ENCODE data around the gene HSPB2. TPM values are rescaled to one million over a fixed set of nuclear protein-coding genes. Genes with fewer than 3 reads are reported as not detected.

The HSPB2 gene
- total RNA-seq, 1 experiment from 2014 or later = not detected

GRCh38 chr11:111908639-111909305, 3.8 kb upstream of the HSPB2 start:
- no peak overlapping the region for H3K4me3 ChIP-seq (ENCODE audit: insufficient read depth, low read depth, low read length)
- no peak for DNase-seq
- no peaks in the 10 kb centered on the region for H3K36me3 ChIP-seq (replicated peaks; ENCODE audit: control insufficient read depth, insufficient read depth, low read length)
- no peaks in the 10 kb centered on the region; the same call in 1 of the 2 replicates for H3K27me3 ChIP-seq (ENCODE audit: control insufficient read depth, insufficient read depth, low read length)

DNA sequence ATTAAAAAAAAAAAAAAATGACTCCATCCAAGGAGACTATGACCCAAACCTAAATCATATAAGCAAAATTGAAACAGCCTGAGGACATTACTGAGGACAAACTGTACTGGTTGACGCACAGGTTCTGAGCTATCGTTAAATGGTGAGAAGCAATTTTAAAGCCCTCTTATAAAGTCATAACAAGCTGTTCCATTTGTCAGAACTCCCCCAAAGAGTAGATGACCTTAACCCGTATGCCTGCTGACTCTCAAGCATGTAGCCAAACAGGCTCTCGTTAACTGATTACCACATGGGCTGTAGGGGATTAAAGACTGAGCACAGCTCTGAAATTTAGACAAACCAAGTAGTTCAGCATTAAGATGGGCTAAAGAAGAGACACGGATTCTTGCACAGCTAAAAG, 3.2 kb upstream of the HSPB2 start:
- no peaks in the 10 kb centered on the region for H3K36me3 ChIP-seq (replicated peaks; ENCODE audit: control insufficient read depth, insufficient read depth, low read length)
- no peaks in the 10 kb centered on the region; the same call in 1 of the 2 replicates for H3K27me3 ChIP-seq (ENCODE audit: control insufficient read depth, insufficient read depth, low read length)
- no peak overlapping the region for H3K4me3 ChIP-seq (ENCODE audit: insufficient read depth, low read depth, low read length)
- DNase-seq = no peak

GRCh38 chr11:111910676-111911562, 1.6 kb upstream of the HSPB2 start:
- Histone ChIP-seq H3K36me3 (replicated peaks; ENCODE audit: control insufficient read depth, insufficient read depth, low read length) (no peaks in the 10 kb centered on the region), H3K27me3 (ENCODE audit: control insufficient read depth, insufficient read depth, low read length) (no peaks in the 10 kb centered on the region; the same call in 1 of the 2 replicates), H3K4me3 (ENCODE audit: insufficient read depth, low read depth, low read length) (no peak overlapping the region)
- no peak for DNase-seq

DNA sequence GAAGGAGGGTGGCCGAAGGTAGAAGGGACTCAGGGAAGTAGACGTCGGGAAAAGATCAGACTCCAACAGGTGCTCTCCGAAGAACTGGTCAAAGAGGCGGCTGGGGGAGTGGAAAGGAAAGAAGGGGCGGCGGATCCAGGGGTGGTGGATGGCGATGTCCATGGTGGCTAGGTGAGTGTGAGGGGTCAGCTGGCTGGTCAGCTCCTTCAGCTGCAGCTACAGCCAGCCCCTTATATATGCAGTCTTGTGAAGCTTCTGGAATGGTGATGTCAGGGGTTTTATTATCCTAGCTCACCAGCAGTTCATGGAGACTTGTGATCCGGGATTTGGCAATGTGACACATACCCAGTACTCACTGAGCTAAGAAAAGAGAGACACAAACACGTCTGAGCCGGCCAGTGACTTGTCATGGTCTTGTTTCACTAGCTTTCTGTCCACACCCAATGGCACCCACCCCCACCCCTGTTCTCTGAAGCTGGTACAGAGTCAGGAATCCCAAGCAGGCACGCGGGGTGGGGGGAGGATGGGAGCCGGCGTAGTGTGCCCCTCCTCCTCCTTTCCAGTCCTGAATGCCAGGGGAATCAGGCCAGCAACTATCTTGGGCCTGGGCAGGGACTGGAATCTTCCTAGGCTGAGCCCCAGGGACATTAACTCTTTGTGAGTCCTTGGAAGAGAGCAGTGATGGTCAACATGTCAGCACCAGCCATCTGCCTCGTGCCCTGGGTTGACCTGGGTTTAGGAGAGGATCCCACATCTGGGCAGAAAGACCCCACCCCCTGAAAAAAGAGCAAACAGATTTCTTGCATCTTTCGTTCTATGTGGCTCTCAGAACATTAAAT, 752 bp upstream of the HSPB2 start, which contains the start of gene CRYAB:
Gene CRYAB (minus strand): TSS at position 208 of the 839 bp plus-strand sequence. CDS start 46 bp downstream, at position 162.
- Histone ChIP-seq H3K4me3 (ENCODE audit: insufficient read depth, low read depth, low read length) (no peak within 1 kb of the TSS), H3K36me3 (replicated peaks; ENCODE audit: control insufficient read depth, insufficient read depth, low read length) (no peaks in the 10 kb centered on the region), H3K27me3 (ENCODE audit: control insufficient read depth, insufficient read depth, low read length) (no peaks in the 10 kb centered on the region; the same call in 1 of the 2 replicates)
- peak; percentile 48 for DNase-seq

DNA sequence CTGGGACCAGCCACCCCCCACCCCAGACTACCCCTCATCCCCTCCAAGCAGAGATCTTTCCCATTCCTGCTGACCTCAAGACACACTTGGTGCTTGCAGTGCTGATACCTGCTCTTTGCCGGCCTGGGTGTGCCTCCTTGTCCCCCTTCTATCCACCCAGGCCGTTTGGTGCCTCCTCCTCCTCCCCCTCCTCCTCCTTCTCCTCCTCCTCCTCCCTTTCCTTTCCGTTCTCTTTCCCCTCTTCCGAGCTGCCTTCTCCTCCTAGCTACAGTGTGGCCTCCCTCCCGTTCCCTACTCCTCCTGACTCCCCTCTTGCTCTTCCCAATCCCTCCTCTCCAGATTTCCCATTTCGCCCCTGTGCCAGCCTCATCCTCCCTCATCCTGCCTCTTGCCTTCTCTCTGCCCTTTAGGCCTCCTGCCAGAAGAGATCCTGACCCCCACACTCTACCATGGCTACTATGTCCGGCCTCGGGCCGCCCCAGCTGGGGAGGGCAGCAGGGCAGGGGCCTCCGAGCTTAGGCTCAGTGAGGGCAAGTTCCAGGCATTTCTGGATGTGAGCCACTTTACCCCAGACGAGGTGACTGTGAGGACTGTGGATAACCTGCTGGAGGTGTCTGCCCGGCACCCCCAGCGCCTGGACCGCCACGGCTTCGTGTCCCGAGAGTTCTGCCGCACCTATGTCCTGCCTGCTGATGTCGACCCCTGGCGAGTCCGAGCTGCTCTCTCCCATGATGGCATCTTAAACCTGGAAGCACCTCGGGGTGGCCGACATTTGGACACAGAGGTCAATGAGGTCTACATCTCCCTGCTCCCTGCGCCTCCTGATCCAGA, 712 bp downstream of the HSPB2 start:
- Histone ChIP-seq H3K27me3 (ENCODE audit: control insufficient read depth, insufficient read depth, low read length) (no peaks in the 10 kb centered on the region; the same call in 1 of the 2 replicates), H3K4me3 (ENCODE audit: insufficient read depth, low read depth, low read length) (no peak overlapping the region), H3K36me3 (replicated peaks; ENCODE audit: control insufficient read depth, insufficient read depth, low read length) (no peaks in the 10 kb centered on the region)
- DNase-seq = no peak

DNA sequence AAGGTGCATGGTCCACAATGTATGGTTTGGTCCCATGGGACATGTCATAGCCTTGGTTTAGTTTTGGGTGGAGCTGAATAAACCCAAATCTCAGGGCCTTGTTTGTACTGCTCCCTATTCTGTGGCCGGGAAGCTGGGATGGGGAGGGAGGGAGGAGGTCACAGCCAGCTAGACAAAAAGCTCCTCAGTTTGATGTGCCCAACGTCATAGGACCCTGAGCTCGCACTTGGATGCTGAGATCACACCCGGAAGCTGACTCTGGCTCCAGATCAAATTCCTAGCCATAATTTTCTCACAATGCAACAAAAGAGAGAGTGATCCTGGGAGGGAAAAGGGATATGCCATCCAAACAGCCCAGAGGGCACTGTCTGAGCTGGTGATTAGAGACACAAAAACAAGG, 1.5 kb downstream of the HSPB2 start:
- no peak overlapping the region for H3K4me3 ChIP-seq (ENCODE audit: insufficient read depth, low read depth, low read length)
- no peaks in the 10 kb centered on the region for H3K36me3 ChIP-seq (replicated peaks; ENCODE audit: control insufficient read depth, insufficient read depth, low read length)
- no peak for DNase-seq
- H3K27me3 ChIP-seq (ENCODE audit: control insufficient read depth, insufficient read depth, low read length) = no peaks in the 10 kb centered on the region; the same call in 1 of the 2 replicates

DNA sequence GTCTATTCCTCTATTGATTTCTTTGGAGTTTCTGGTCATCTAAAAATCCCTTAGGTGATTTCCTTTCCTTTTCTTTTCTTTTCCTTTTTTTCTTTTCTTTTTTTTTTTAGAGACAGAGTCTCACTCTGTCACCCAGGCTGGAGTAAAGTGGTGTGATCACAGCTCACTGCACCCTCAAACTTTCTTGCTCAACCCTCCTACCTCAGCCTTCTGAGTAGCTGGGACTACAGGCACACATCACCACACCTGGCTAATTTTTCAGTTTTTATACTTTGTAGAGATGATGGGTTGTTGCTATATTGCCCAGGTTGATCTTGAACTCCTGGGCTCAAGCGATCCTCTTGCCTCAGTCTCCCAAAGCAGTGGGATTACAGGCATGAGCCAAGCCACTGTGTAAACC, 4.2 kb downstream of the HSPB2 start:
- no peak for DNase-seq
- H3K27me3 ChIP-seq (ENCODE audit: control insufficient read depth, insufficient read depth, low read length) = no peaks in the 10 kb centered on the region; the same call in 1 of the 2 replicates
- no peaks in the 10 kb centered on the region for H3K36me3 ChIP-seq (replicated peaks; ENCODE audit: control insufficient read depth, insufficient read depth, low read length)
- H3K4me3 ChIP-seq (ENCODE audit: insufficient read depth, low read depth, low read length) = no peak overlapping the region

- Histone ChIP-seq H3K27me3 (ENCODE audit: control insufficient read depth, insufficient read depth, low read length) (no peaks in the 10 kb centered on the region; the same call in 1 of the 2 replicates), H3K4me3 (ENCODE audit: insufficient read depth, low read depth, low read length) (no peak overlapping the region), H3K36me3 (replicated peaks; ENCODE audit: control insufficient read depth, insufficient read depth, low read length) (no peaks in the 10 kb centered on the region)
- no peak for DNase-seq
Observed at GRCh38 chr11:111917312-111917711, 4.8 kb downstream of the HSPB2 start.

- no peak for DNase-seq
- Histone ChIP-seq H3K27me3 (ENCODE audit: control insufficient read depth, insufficient read depth, low read length) (no peaks in the 10 kb centered on the region; the same call in 1 of the 2 replicates), H3K36me3 (replicated peaks; ENCODE audit: control insufficient read depth, insufficient read depth, low read length) (no peaks in the 10 kb centered on the region), H3K4me3 (ENCODE audit: insufficient read depth, low read depth, low read length) (no peak overlapping the region)
Observed at GRCh38 chr11:111917788-111918187, 5.3 kb downstream of the HSPB2 start.

GRCh38 chr11:111918390-111919256, 6.1 kb downstream of the HSPB2 start, which contains the start of gene C11orf52:
TSS of gene C11orf52 (plus strand) at chr11:111918913. CDS start at chr11:111918973, 60 bp downstream.
- DNase-seq = peak; percentile 84
- H3K36me3 ChIP-seq (replicated peaks; ENCODE audit: control insufficient read depth, insufficient read depth, low read length) = no peaks in the 10 kb centered on the region
- H3K4me3 ChIP-seq (ENCODE audit: insufficient read depth, low read depth, low read length) = peak within 1 kb of the TSS; percentile 11; the same call in 1 of the 2 replicates
- H3K27me3 ChIP-seq (ENCODE audit: control insufficient read depth, insufficient read depth, low read length) = no peaks in the 10 kb centered on the region; the same call in 1 of the 2 replicates

DNA sequence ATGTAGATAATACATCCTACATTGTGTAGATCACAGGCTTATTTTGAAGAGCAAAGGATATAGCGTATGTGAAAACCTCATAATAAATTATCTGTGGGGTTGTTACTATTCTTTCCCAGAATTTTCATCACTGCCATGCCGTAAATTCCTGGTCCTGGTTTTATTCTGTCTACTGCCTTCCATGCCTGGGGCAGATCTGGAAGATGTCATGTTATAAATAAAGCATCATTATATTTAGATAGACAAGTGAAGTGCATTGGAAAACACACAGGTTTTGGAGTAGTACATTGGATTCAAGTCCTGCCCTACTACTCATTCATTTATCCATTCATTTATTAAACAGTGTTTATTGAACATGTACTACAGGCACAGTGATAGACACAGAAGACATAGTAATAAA, 8.4 kb downstream of the HSPB2 start:
- no peaks in the 10 kb centered on the region for H3K27me3 ChIP-seq (ENCODE audit: control insufficient read depth, insufficient read depth, low read length)
- H3K4me3 ChIP-seq (ENCODE audit: insufficient read depth, low read depth, low read length) = no peak overlapping the region
- no peaks in the 10 kb centered on the region for H3K36me3 ChIP-seq (replicated peaks; ENCODE audit: control insufficient read depth, insufficient read depth, low read length)
- no peak for DNase-seq

DNA sequence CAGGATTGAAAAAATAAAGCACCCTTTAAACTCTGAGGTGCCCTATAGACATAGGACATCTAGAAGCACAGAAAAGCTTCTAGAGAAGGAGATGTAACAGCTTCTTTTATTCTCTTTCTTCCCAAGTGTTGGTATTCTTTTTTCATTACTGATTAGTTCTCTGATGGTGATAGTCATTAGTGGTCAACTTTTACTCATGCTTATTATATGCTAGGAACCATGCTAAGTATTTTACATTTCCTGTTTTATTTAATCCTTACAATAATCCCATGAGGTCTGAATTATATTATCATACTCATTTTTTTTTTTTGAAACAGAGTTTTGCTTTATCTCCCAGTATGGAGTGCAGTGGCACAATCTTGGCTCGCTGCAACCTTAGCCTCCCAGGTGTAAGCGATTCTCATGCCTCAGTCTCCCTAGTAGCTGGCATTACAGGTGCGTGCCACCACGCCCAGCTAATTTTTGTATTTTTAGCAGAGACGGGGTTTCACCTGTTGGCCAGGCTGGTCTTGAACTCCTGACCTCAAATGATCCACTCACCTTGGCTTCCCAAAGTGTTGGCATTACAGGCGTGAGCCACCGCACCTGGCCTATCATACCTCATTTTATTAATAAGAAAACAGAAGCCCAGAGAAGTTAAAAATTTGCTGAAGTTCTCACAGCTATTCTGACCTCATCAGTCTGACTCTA, 9.2 kb downstream of the HSPB2 start:
- no peak for DNase-seq
- no peak overlapping the region for H3K4me3 ChIP-seq (ENCODE audit: insufficient read depth, low read depth, low read length)
- no peaks in the 10 kb centered on the region for H3K36me3 ChIP-seq (replicated peaks; ENCODE audit: control insufficient read depth, insufficient read depth, low read length)
- H3K27me3 ChIP-seq (ENCODE audit: control insufficient read depth, insufficient read depth, low read length) = no peaks in the 10 kb centered on the region
